HG03045 (cell line): ENCODE data around the gene SLFN12.
A peak's percentile ranks its signal among the peaks of the same experiment; 100 is the strongest.
"Not testable (repeated sequence)": the region's sequence is repeated elsewhere in the genome, so short reads cannot be mapped to it uniquely, and the experiment has no call there.

Experiments used
- ATAC-seq: cut with Tn5 transposase; IDR thresholded peaks from one replicate; pipeline ENCODE4 v1.9.1; 2021; ENCODE audit warnings: mild to moderate bottlenecking, moderate library complexity; ENCODE audit not compliant: unreplicated experiment

The SLFN12 gene

DNA sequence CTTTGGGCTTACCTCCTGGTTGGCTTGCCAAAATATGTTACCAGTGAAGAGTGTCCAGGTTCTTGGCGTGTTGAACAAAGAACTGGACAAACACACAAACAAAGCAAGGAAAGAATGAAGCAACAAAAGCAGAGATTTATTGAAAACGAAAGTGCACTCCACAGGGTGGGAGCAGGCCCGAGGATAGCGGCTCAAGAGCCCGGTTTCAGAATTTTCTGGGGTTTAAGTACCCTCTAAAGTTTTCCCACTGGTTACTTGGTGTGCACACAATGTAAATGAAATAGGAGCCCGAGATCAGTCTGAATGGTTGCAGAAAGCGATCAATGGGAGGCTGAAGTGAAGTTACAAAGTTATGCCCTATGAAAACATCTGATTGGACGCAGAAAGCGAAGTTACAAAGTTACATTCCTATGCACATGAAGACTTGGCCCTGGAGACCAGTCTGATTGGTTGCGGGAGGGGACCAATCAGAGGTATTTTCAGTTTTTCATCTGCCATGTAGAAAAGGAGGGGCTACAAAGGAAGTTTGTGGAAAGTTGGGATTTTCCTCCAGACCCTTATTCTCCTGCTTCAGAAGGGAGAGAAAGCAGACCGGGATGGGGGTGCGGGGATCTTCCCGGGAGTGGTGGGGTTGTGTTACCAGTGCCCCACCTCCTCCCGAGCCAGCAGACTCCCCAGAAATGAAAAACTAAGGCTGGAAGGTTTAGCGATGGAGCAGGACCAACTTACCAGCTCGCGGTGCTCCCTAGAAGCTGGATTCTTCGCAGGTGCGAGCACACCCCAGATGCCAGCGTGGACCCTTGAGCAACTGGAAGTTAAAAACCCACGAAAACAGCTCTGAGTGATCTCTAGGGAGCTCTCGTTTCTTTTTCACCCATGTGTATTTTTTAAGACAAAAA is at the start of gene SLFN12:
SLFN12 (minus strand) TSS at position 325 of the 899 bp plus-strand sequence. CDS start 9,472 bp downstream, outside the sequence.
- ATAC-seq = peak; percentile 65

DNA sequence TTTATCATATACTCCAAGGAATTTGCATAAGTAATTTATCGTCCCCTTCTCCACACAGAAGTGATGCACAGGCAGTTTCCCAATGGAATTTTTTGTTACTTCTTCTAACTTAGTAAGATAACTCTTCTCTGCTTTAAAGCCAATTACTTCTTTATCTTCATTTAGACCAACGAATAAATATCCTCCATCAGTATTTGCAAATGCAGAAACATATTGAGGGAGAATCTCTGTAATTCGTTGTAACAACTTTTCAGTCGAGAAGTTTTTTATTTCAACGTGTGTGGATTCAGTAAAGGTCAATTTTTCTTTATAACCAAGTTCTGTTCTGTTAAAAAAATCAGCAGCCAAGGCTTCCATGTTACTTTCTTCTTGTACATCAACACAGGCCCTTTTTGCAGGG is 47.0 kb upstream of the SLFN12 start:
- no peak for ATAC-seq

DNA sequence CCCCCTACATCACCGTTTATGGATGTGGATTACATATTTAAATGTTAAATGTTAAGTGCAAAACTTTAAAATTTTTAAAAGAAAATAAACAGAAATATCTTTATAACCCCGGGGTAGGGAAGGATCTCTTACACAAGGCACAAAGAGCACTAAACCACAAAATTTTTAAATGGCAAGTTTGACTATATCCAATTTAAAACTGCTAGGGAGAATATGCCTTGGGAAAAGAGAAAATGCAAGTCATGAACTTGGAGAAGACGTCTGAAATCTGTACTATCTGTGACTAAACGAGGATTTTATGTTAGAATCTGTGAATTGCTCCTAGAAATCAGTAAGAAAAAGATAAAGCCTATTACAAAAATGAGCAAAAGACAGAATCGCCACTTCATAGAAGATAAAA is 44.9 kb upstream of the SLFN12 start:
- ATAC-seq = no peak

DNA sequence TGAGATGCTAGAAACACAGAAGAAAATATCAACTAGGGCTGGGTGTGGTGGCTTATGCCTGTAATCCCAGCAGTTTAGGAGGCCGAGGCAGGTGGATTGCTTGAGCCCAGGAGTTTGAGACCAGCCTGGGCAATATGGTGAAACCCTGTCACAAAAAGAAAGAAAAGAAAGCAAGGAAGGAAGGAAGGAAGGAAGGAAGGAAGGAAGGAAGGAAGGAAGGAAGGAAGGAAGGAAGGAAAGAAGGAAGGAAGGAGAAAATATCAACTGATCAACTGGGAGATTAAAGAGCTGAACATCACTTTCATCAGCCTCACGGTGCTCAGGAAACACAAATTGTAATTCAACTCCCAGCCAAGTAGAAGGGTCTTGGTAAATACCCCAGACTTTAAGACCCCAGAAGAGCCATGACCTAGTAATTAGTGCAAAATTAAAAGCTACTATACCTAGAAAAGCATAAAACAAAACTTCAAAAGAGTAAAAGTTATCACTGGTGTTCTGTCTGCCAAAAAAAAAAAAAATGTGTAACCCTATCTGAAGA is 44.1 kb upstream of the SLFN12 start:
- ATAC-seq = no peak

DNA sequence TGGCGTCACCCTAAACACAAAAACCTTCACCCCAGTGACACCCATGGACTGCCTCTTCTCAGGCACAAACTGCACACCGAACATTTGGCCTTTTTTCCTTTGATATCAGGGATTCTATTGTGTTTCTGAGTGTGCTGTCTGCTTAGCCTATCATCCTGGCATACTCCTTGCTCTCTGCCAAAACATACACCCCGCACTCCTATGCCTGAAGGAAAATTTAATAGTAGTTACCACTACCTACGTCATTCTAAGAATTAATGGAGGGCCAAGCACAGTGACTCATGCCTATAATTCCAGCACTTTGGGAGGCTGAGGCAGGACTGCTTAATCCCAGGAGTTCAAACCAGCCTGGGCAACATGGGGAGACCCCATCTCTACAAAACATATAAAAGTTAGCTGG is 36.2 kb upstream of the SLFN12 start:
- no peak for ATAC-seq

DNA sequence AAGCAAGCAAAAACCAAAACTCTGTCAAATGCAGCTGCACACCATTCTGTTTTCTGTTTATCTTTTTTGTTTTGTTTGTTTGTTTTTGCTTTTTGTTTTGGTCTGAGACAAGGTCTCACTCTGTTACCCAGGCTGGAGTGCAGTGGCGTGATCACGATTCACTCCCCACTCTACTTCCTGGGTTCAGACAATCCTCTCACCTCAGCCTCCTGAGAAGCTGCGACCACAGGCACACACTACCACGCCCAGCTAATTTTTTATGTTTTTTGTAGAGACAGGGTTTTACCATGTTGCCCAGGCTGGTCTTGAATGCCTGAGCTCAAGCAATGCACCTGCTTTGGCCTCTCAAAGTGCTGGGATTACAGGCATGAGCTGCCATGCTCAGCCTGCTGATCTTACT is 35.5 kb upstream of the SLFN12 start:
- no peak for ATAC-seq

DNA sequence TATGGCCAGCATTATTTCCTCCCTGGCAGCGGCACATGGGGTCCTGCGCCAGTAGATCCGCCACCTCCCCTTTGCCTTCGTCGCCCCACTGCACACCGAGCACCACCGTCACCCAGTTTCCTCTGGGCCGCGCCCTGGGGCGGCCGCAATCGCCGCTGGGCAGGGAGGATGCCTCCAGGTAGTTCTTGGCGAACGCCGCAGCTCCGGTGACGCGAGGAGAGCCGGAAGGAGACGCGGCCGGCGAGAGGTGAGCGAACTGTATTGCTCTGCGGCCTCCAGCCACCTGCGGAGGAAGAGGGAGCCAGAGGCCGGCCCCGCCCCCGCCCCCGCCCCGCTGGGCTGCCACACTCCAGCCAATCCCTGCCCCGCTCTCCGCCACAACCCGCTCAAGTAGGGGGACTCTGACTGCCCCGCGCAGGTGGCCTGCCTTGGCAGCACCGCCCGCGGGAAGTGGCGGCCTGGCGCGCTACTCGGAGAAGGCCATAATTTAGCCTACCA is 28.1 kb upstream of the SLFN12 start:
- peak; percentile 89 for ATAC-seq

DNA sequence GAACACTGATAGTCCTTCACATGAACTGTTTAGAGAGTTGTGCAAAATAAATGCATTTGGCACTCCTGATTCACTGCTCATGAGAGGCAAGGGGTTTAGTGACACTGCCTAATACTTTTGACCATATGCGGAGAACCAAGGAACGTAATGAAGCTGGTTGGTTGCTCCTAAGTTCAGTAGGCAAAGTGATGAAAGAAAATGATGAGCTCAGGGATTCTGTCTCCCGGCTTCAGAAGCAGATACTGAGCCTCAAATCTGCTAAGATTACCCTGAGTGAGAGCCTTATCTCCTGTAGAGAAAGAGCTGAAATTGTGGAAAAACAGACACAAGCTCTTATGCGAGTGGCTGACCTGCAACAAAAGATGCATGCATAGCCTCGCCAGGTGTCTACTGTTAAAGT is 21.7 kb upstream of the SLFN12 start:
- ATAC-seq = not testable (repeated sequence)

DNA sequence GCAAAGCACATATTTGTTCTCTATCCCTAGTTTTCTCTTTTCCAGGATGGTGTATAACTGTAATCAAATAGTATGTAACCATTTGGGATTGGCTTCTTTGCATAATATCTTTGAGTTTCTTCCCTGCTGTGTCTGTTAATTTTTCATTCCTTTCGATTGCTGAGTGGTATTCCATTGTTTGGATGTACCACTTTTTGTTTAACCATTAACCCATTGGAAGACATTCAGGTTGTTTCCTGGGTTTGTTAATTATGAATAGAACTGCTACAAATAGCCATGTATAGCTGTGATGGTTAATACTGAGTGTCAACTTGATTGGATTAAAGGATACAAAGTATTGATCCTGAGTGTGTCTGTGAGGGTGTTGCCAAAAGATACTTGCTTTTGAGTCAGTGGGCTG is 20.9 kb upstream of the SLFN12 start:
- ATAC-seq = no peak

DNA sequence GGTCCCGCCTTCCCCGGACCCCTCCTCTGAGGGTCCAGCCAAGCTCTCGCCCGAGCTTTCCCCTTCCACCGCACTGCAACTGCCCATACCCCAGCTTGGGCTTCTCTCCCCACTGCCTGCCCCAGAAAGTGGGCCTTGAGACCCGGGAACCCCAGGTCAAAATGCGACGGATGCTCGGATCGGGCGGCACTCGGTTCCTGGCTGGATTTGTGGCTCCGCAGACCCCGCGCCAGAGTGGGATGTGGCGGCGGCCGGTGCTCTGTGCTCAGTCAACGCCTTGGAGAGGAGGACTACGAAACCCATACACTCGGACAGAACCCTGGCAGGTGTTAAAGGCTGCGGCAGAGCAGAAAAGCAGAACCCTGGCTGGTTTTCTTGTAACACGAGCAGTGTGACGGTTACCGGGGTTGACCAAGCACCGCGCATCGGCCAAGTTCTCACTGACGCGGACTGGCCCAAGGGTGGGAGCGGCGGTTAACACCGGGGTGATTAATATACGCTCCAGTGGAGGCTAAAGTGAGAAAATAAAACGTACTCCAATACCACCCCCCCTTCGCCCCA is 17.2 kb upstream of the SLFN12 start:
- ATAC-seq = no peak

DNA sequence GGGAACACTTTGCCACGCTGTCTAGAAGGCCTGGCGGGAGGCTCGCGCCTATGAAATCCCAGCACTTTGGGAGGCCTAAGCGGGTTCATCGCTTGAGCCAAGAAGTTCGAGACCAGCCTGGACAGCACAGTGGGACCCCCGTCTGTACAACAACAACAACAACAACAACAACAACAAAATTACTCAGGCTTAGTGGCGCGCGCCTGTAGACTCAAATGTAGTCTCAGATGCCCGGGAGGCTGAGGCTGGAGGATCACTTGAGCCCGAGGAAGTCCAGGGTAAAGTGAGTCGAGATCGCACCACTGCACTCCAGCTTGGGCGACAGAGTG is 16.6 kb upstream of the SLFN12 start:
- ATAC-seq = peak; percentile 2

DNA sequence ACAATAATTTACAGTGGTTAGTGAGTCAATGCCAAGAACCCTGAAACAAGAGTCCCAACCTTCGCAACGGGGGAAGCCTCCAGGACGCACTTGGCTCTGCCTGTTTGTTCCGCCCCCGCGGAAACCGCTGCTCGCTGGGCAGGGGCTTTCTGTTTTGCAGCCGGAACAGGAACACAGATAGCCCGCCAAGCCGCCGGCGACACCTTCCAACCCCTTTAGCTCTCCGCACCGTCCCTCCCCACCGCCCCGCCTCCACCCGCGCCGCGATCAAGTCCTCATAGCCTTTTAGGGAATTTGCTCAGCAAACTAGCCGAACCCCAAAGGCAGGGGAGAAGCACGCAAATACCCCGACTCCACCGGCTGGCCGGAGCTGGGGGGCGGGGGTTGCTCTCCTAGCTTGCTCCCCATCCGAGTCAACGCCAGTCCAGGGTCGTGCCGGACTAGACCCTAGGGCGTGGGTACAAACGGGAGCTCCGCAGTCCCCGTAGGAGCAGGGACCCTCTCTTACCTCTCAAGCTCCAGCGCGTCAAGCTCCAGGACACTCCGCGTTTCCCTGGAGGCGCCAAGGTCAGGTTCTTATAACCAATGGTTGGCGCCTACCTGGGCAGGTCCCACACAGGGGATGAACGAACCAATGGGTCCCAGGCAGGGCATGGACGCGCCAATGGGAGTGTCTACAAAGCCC is 16.1 kb upstream of the SLFN12 start, which contains the start of gene SLFN13:
SLFN13 (minus strand) TSS at position 553 of the 685 bp plus-strand sequence. CDS start 3,086 bp downstream, outside the sequence.
- peak; percentile 68 for ATAC-seq

DNA sequence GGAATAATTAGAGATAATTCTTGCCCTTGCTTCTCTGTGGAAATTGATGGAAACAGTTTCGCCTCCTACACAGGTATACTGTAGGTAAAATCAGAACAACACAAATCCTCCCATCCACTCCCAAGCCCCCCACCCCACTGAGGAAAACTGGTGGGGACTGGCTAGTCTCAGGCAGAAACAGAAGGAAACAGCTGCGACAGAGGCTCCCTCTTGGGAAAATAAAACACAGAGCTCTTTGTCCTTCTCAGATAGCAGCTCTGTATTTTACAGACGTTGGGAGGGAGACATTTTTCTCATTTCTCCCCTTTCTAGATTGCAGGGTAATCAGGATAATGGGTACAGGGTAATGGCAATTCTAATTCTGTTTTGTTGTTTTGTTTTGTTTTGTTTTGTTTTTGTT is 15.2 kb upstream of the SLFN12 start:
- no peak for ATAC-seq

DNA sequence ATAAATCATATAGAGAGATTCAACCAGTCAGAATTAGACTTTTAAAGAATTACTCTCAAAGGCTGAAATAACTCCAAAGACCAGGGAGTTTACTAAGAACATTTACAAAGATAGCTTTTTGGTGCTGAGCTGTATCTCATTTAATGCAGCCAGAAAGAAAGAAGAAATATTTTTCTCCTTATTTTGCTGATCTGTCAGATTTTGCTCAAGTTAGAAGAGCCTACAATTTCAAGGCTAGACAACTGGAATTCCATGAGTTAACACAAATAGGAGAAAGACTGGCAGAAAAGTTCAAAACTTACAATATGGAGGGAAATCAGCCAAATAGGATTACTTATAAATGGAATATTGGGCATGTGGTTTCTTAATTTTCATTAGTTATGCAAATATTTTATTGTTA is 6.1 kb upstream of the SLFN12 start:
- no peak for ATAC-seq

DNA sequence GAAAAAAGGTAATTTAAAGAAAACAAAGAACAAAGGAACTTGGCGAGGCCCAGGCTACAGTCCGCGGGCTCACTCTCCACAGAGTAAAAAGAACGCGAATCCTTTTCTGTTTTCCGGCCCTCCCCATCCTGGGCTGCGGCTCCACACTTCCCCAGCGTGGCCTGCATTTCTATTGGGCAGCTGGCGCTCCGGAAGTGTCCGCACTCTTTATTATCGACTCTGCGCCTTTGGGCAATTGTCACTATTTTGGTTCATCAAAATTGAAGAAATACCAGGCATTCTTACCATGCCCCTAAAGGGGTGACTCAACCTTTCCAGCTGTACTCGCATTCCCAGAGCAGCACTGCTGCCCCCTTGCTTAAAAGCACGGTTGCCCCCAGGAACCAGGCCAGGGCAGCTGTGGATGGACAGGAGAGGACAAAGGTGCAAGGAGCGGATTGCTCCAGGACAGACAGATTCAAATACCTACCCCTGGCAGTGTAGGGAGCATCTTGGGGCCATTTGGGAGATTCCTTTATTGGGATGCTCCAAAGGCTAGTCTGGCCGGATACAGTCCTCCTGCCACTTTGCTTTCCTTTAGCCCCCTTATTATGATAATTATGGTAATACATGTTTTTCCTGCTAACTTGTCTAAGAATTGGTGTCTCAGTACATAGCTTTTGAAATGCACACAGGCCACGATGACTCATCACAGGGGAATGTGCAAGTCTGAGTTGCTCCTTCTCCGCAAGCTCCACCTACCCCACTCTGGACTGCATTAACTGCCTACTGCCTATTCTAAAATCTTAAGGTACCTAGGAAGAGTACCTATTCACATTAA is 985 bp upstream of the SLFN12 start:
- peak; percentile 50 for ATAC-seq

DNA sequence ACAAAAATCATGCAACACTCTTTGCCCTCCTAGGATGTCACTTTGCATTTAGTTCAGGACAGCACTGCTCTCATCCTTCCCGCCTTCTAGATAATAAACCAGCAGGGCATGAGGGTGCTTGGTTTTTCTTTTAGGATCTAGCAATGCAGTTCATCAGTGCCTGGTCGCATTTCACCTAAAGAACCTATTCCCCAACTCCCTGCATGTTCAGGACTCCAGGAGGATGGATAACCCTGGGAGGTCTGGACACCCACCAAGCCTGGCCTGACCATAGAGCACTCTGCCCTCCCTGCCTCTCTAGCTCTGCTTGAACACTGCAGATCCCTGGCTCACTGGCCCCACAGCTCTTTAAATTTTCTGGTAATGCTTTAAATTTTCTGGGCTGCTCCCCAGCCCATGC is 2.6 kb downstream of the SLFN12 start:
- no peak for ATAC-seq

DNA sequence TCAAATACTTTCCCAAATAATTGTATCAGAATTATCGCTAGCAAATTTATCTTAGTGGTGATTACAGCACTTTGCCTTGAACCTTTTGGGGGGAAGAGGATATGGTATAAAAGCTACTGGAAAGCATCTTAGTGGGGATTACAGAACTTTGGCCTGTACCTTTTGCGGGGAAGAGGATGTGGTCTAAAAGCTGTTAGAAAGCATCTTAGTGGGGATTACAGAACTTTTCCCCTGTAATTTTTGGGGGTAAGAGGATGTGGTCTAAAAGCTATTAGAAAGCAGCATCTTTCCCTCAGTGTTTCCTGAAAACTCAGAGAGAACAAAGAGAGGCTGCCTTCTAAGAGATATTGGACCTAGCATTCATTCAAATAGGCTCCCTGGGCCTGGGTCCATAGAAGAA is 4.1 kb downstream of the SLFN12 start:
- no peak for ATAC-seq

DNA sequence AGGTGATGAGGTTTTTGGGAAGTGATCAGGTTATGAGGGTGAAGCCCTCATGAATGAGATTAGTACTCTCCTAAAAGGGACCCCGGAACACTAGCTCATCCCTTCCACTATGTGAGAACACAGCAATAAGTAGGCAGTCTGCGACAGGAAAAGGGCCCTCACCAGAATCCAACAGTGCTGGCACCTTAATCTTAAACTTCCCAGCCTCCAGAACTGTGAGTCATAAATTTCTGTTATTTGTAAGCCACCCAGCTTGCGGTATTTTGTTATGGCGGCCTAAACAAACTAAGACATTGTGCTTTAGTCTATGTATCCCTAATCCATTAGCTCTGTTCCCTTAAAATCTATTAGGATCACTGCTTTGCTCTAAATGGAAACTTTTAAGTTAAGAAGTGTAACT is 8.5 kb downstream of the SLFN12 start:
- ATAC-seq = no peak

DNA sequence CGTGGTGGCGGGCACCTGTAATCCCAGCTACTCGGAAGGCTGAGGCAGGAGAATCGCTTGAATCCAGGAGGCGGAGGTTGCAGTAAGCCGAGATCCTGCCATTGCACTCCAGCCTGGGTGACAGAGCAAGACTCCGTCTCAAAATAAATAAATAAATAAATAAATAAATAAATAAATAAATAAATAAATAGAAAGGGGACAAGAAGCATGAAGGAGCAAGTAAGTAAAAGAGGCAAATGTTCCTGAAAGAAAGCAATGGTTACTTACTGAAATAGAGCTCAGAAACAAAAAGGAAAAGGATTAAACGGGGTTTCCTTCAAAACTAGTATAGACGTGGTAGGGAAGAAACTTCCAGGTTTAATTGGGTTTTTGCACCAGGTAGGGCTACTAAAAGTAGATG is 11.2 kb downstream of the SLFN12 start:
- not testable (repeated sequence) for ATAC-seq

DNA sequence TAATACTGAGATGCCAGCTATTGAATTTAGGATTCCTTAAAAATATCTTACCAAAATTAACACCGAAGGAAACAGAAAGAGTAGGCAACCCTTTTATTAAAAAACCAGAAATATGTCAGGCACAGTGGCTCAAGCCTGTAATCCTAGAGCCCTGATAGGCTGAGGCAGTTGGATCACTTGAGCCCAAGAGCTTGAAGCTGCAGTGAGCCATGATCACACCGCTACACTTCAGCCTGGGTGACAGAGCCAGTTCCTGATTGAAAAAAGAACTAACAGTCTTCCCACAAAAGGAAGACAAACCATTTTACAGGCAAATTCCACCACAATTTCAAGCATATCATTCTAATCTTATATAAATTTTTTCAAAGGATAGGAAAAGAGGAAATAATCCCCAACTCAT is 15.6 kb downstream of the SLFN12 start:
- no peak for ATAC-seq

DNA sequence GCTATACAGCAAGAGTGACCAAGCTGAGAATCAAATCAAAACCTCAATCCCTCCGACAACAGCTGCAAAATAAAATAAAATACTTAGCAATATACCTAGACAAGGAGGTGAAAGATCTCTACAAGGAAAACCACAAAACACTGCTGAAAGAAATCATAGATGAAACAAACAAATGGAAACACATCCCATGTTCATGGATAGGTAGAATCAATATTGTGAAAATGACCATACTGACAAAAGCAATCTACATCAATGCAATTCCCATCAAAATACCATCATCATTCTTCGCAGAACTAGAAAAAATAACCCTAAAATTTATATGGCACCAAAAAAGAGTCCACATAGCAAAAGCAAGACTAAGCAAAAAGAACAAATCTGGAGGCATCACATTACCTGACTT is 17.6 kb downstream of the SLFN12 start:
- not testable (repeated sequence) for ATAC-seq
